CD4-positive, alpha-beta T cell treated with Interleukin-17A for 4 hours (primary cell): ENCODE measurements around the gene NR4A1.
A peak's percentile ranks its signal among the peaks of the same experiment; 100 is the strongest.
"Not testable (repeated sequence)": the region's sequence is repeated elsewhere in the genome, so short reads cannot be mapped to it uniquely, and the experiment has no call there.

Source experiments
- DNase-seq: peaks from one replicate; pipeline ENCODE4 v3.0.0-alpha.2; 2020; ENCODE audit warnings: mixed read lengths

The NR4A1 gene

DNA sequence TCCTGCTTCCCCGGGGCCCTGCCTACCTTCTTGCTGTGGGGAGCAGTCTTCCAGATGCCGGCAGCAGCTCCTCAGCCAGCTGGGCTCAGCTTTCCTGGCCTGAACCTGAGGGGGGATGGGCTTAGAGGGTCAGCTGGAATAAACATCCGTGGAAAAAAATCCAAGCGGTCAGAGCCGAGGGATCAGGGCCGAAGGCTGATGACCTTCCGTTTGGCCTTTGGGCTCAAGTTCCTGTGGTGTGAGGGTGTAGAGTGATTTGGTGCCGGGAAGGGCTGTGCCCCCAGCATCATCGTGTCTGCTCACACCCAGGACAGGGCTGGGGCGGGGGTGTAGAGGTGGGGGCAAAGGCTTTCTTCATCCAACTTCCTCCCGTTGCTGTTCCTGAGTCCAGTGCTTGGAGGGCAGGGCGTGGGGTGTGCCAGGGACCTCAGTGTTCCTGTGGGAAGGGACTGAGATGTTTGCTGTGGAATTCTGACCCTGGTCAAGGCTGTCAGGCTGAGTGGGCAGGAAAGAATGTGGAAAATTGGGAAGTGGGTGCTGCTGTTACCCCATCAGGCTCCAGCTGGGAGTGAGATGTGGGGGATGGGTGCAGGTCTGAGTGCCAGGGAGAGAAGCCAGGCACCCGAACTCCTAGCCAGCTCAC is 30.9 kb downstream of the NR4A1 start:
- DNase-seq = no peak

DNA sequence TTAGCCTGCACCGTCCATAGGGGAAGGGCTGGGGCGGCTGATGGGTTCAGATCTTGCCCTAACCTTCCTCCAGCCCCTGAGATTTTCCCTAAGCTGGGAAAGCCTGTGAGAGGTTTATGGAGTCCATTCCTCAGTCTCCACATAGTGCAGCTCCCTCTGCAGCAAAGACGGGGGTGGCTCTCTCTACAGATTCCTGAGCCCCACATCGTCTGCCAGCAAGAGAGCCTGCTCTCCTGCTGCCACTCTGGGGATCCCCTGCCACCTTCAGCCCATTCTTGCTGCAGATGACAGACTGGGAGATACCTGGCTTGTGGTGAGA is 31.4 kb downstream of the NR4A1 start:
- DNase-seq = no peak

DNA sequence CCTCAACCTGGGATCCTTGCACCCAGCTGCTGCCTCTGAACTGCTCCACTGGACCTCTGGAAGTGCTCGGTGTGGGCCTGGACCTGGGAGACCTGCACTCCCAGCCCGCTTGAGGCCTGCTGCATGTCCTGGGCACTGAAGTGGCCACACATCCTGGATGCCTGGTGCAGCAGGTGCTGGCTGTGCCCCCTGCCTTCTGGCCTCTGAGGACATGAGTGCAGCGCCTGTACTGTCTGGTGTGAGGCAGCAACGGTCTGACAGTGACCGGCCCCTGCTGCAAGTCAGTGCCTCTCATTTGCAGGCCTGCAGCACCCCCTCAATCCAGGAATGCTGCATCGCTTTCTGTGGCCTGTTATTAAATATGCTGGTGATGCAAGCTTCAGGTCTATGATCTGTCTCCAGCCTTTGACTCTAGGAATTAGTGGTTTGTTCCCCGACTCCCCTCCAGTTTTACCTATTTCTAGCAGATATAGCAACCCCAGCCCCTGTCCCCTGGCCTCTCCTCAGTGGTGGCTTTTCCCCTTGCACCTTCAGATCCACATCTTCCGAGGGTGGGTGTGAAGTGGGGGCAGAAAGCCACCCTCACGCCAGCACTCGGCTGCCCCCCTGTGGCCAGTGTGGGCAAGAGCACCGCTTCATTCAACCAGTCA is 31.9 kb downstream of the NR4A1 start:
- DNase-seq = peak; percentile 79

GRCh38 chr12:52083638-52083996 is 32.4 kb downstream of the NR4A1 start:
- DNase-seq = no peak

DNA sequence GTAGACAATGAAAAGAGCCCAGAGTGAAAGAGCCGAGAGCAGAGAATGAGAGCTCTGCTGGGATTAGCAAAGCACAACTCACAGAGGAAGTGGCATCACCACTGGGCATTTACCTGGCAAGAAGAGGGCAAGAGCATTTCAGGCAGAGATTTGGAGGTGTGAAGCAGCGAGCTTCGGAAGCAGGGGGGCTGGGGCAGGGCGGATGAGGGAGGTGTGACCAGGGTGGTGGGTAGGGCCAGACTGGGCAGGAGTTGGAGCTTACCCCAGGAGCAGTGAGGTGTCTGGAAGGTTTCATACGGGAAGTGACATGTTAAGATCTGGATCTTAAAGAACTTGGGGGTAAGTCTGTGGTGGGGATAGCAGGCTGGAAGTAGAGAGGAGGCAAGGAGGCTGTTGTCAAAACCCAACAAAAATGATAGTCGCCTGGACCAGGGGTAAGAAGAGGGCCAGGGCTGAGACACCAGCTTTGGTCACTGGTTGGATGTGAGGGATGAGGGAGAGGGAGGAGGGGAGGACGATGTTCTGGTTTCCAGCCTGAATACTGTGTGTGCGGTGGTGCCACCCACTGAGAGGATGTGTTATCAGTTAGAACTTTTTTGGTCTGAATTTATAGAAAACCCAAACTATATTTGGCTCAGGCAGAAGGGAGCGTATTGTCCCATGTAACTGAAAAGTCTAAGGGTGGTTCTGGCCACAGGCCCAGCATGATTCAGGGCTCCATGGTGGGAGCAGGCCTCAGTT is 33.4 kb downstream of the NR4A1 start:
- no peak for DNase-seq

DNA sequence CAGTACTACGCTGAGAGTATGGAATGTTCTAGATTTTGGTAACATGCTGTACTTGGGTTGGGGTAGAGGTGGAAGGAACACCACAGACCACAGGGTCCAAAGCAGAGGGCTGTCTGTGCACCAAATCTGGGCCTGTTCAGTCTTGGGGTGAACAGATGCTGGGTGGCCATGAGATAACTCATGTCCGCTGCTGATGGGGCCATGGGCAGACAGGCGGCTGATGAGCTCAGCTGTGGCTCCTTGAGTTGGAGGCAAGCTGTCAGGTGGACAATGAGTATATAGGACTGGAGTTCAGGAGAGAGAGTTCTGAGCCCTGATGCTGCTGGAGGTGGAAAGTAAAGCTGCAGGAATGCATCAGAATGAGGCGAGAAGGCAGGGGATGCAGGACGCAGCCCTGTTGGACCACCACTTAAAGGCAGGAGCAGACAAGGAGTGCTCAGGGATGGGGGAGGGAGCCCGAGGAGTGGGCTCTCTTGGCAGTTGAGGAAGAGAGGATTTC is 34.5 kb downstream of the NR4A1 start:
- DNase-seq = no peak

DNA sequence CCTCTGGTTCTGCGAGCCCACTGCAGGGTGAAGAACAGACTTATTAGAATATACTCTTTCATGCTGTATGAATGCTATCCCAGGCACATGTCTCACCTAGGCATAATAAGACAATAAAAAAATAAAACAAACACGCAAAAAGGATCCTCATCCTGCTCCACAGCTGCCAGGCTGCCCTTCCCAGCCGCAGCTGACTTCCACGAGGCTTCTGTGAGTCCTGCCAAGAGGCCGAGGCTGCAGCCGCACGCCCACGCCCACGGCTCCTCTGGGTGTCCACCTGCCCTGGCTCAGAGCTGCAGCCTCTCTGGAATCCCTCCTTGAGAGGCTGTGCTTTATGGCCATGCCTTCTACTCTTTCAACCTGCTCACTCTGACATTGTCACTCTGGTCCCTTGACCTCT is 35.1 kb downstream of the NR4A1 start:
- no peak for DNase-seq

GRCh38 chr12:52086944-52087835 is 35.9 kb downstream of the NR4A1 start:
- DNase-seq = no peak

- no peak for DNase-seq
Observed at GRCh38 chr12:52087961-52088820, 36.9 kb downstream of the NR4A1 start.

DNA sequence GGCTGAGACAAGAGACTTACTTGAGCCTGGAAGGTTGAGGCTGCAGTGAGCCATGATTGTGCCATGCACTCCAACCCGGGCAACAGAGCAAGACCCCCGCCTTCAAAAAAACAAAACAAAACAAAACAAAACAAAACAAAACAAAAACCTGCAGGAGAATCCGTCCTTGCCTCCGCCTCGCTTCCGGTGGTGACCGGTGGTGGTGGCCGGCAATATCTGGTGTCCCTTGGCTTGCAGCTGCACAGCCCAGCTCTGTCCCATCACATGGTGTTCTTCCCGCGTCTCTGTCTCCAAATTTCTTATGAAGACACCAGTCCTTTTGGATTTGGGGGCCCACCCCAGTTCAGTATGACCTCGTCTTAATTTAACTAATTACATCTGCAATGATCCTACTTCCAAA is 38.2 kb downstream of the NR4A1 start:
- no peak for DNase-seq

DNA sequence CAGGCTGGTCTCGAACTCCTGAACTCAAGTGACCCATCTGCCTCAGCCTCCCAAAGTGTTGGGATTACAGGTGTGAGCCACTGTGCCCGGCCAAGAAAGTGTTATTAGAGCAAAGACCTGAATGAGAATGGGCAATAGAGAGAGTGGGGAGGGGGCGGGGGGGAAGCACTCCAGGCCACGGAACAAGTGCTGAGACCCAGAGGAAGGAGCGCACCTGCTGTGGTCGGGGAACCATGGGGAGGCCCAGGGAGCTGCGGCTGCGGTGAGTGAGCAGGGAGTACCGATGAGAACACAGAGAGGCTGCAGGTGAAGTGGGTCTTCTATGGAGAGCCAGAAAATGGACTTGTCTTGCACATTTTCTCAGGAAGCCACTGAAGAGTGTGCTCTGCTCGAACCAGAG is 39.0 kb downstream of the NR4A1 start:
- no peak for DNase-seq

DNA sequence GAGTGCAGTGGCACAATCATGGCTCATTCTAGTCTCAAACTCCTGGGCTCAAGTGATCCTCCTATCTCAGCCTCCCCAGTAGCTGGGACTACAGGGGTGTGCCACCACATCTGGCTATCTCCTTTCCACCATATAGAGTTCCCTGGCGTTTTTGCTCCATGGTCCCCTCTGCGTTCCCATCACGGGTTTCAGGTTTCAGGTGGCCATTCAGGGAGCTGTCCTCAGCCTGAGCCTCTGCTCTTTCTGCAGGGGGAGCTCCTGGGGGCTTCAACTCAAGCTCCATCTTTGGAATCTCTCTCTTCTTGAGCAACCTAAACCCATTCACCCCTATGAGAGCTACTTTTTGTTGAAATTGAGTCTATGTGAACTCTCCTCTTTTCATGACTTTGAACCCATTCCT is 39.8 kb downstream of the NR4A1 start:
- DNase-seq = no peak

GRCh38 chr12:52091869-52092268 is 40.6 kb downstream of the NR4A1 start:
- no peak for DNase-seq

GRCh38 chr12:52093346-52093745 is 42.1 kb downstream of the NR4A1 start:
- DNase-seq = no peak

- no peak for DNase-seq
Observed at GRCh38 chr12:52096332-52097044, 45.2 kb downstream of the NR4A1 start.

DNA sequence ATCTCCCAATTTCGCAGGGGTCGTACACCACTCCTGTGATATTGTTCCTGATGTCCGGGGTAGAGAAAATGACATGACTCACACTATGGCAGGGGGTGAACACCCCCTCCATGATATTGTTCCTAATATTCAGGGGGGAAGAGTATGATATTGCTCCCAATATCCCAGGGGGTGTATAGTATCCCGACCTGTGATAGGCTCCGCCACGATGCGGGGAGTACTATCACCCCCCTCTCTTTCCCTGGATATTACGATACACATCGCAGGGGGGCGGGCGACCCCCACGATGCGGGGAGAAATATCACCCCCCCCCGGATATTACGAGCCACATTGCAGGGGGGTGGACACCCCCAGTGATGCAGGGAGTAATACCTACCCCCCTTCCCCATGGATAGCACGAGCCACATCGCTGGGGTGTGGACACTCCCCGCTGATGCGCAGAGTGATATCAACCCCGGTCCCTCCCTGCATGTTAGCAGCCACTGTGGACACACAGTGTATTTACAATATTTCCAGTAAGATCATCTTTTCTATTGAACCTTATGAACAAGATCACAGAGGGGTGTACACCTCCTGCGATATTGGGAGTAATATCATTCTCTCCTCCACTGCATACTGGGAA is 45.9 kb downstream of the NR4A1 start:
- no peak for DNase-seq

- not testable (repeated sequence) for DNase-seq
Observed at GRCh38 chr12:52104431-52105089, 53.3 kb downstream of the NR4A1 start.
